H1 (cell line): Measurements from ENCODE around the gene SLC27A4. TPM values are rescaled to one million over a fixed set of nuclear protein-coding genes. Genes with fewer than 3 reads are reported as not detected.

ENCODE experiments used
- CTCF ChIA-PET: fragments of 300-600 bp; sonication (Branson Sonifier 250); formaldehyde crosslinking; loops from one replicate; lab custom pipeline; 2021; ENCODE audit not compliant: partially characterized antibody; lab: Charles Lee
- POLR2A ChIA-PET: fragments of 300-600 bp; sonication (Branson Sonifier 250); formaldehyde crosslinking; loops from one replicate; lab custom pipeline; 2021; ENCODE audit warnings: inconsistent platforms; ENCODE audit not compliant: partially characterized antibody; lab: Charles Lee
- DNase-seq, 2 experiments: peaks; one replicate each; pipeline versions ENCODE4 v3.0.0 to v3.0.0-alpha.2; 2010 to 2022; ENCODE audit warnings: low spot score in 2 of 2, low read depth in 1 of 2, mixed read lengths in 1 of 2
- FAIRE-seq: peaks from 2 replicates; lab custom pipeline; 2011; peaks lifted over from hg19 to GRCh38; lab: Jason Lieb, UNC
- H2AFZ ChIP-seq: 2 replicates; pipeline ENCODE4 v1.8.1; 2012; ENCODE audit warnings: low read length, inconsistent platforms
- H2AK5ac ChIP-seq: 2 replicates; pipeline ENCODE4 v1.6.1; 2013; ENCODE audit warnings: low read depth, low read length
- H2BK120ac ChIP-seq: replicated peaks from 2 replicates; pipeline ENCODE3; 2013; ENCODE audit warnings: low read depth, low read length, inconsistent platforms
- H2BK12ac ChIP-seq: 2 replicates; pipeline ENCODE4 v1.6.1; 2013; ENCODE audit warnings: low read depth, low read length
- H2BK15ac ChIP-seq: 2 replicates; pipeline ENCODE4 v1.6.1; 2013; ENCODE audit warnings: low read length
- H2BK20ac ChIP-seq: 2 replicates; pipeline ENCODE4 v1.6.1; 2013; ENCODE audit warnings: low read length
- H2BK5ac ChIP-seq: 2 replicates; pipeline ENCODE4 v1.6.1; 2013; ENCODE audit warnings: low read depth, low read length
- H3K14ac ChIP-seq: 2 replicates; pipeline ENCODE4 v1.6.1; 2013; ENCODE audit warnings: inconsistent platforms; ENCODE audit not compliant: insufficient read length
- H3K18ac ChIP-seq: 2 replicates; pipeline ENCODE4 v1.6.1; 2013; ENCODE audit warnings: low read length; ENCODE audit errors: extremely low read depth
- H3K23ac ChIP-seq: 2 replicates; pipeline ENCODE4 v1.6.1; 2013; ENCODE audit warnings: inconsistent platforms; ENCODE audit not compliant: insufficient read length
- H3K23me2 ChIP-seq: 2 replicates; pipeline ENCODE4 v1.6.1; 2013; ENCODE audit warnings: low read depth, low read length
- H3K27ac ChIP-seq: 2 replicates; pipeline ENCODE4 v1.6.1; 2011; ENCODE audit warnings: low read depth, low read length, inconsistent platforms
- H3K27me3 ChIP-seq, 4 experiments: replicated peaks in 1 of 4; 1 replicate in 1 of 4; 2 replicates in 3 of 4; pipeline versions ENCODE4 v1.6.1 to v1.8.1; 2011 to 2013; ENCODE audit warnings: low read length in 3 of 4, mild to moderate bottlenecking in 3 of 4, inconsistent platforms in 2 of 4, mixed read lengths in 2 of 4, moderate library complexity in 1 of 4; ENCODE audit not compliant: control insufficient read depth in 3 of 4, insufficient read depth in 3 of 4; ENCODE audit errors: extremely low read depth in 1 of 4
- H3K36me3 ChIP-seq, 4 experiments: 2 replicates each; pipeline versions ENCODE4 v1.6.1 to v1.8.1; 2011 to 2013; ENCODE audit warnings: mild to moderate bottlenecking in 4 of 4, low read length in 3 of 4, moderate library complexity in 2 of 4, control low read depth in 1 of 4, inconsistent platforms in 1 of 4; ENCODE audit not compliant: insufficient read depth in 4 of 4, control insufficient read depth in 2 of 4
- H3K4ac ChIP-seq: replicated peaks from 2 replicates; pipeline ENCODE3; 2013; ENCODE audit warnings: low read length, low read depth, mixed read lengths, inconsistent platforms; ENCODE audit not compliant: insufficient read length
- H3K4me1 ChIP-seq, 4 experiments: replicated peaks in 1 of 4; 1 replicate in 1 of 4; 2 replicates in 3 of 4; pipeline versions ENCODE4 v1.6.1 to v1.8.1; 2011 to 2013; ENCODE audit warnings: low read length in 3 of 4, inconsistent platforms in 2 of 4, mixed read lengths in 1 of 4; ENCODE audit not compliant: insufficient read depth in 4 of 4, control insufficient read depth in 3 of 4
- H3K4me2 ChIP-seq, 2 experiments: 2 replicates each; pipeline versions ENCODE4 v1.6.1 to v1.8.1; 2011 to 2013; ENCODE audit warnings: low read depth in 2 of 2, low read length in 2 of 2, control low read depth in 1 of 2, inconsistent platforms in 1 of 2, mild to moderate bottlenecking in 1 of 2; ENCODE audit not compliant: insufficient read depth in 1 of 2
- H3K4me3 ChIP-seq, 4 experiments: fragments of 200-600, 300-600 bp in 1 of 4; sonication (generic), shearing (Covaris generic), sonication (Bioruptor Twin) in 1 of 4; 2 replicates each; pipeline versions ENCODE4 v1.5.1 to v1.8.1; 2011 to 2016; ENCODE audit warnings: low read length in 4 of 4, low read depth in 3 of 4, control low read depth in 2 of 4, inconsistent platforms in 2 of 4, mild to moderate bottlenecking in 2 of 4, mixed read lengths in 1 of 4, moderate library complexity in 1 of 4; ENCODE audit not compliant: insufficient read depth in 2 of 4; ENCODE audit errors: extremely low read depth in 1 of 4
- H3K56ac ChIP-seq: replicated peaks from 2 replicates; pipeline ENCODE3; 2013; ENCODE audit warnings: low read depth, mild to moderate bottlenecking, mixed read lengths, low read length, inconsistent platforms; ENCODE audit not compliant: insufficient read length
- H3K79me1 ChIP-seq: 2 replicates; pipeline ENCODE4 v1.6.1; 2013; ENCODE audit warnings: low read depth, low read length, control low read depth
- H3K79me2 ChIP-seq, 2 experiments: 2 replicates each; pipeline versions ENCODE4 v1.6.1 to v1.8.1; 2012 to 2013; ENCODE audit warnings: low read length in 2 of 2, mild to moderate bottlenecking in 2 of 2, inconsistent platforms in 1 of 2; ENCODE audit not compliant: insufficient read depth in 2 of 2, control insufficient read depth in 1 of 2
- H3K9ac ChIP-seq, 4 experiments: replicated peaks in 1 of 4; 1 replicate in 1 of 4; 2 replicates in 3 of 4; pipeline versions ENCODE4 v1.6.1 to v1.8.1; 2011 to 2013; ENCODE audit warnings: low read depth in 3 of 4, low read length in 3 of 4, control low read depth in 2 of 4, mild to moderate bottlenecking in 2 of 4, moderate library complexity in 2 of 4, inconsistent platforms in 1 of 4; ENCODE audit errors: extremely low read depth in 1 of 4
- H3K9me3 ChIP-seq, 2 experiments: 2 replicates each; pipeline versions ENCODE4 v1.6.1 to v1.8.1; 2012 to 2013; ENCODE audit warnings: mild to moderate bottlenecking in 2 of 2, moderate library complexity in 2 of 2, control low read depth in 1 of 2, inconsistent platforms in 1 of 2, low read depth in 1 of 2, low read length in 1 of 2, mixed read lengths in 1 of 2; ENCODE audit not compliant: insufficient read depth in 2 of 2
- H4K20me1 ChIP-seq, 2 experiments: replicated peaks in 1 of 2; 2 replicates each; pipeline versions ENCODE3 to v1.8.1; 2011 to 2013; ENCODE audit warnings: inconsistent platforms in 2 of 2, low read length in 2 of 2, mild to moderate bottlenecking in 1 of 2; ENCODE audit not compliant: insufficient read depth in 2 of 2, control insufficient read depth in 1 of 2
- H4K5ac ChIP-seq: 2 replicates; pipeline ENCODE4 v1.6.1; 2013; ENCODE audit warnings: low read length, low read depth, mixed read lengths, inconsistent platforms; ENCODE audit not compliant: insufficient read length
- H4K8ac ChIP-seq: 2 replicates; pipeline ENCODE4 v1.8.0; 2013; ENCODE audit warnings: mild to moderate bottlenecking, moderate library complexity, low read length, inconsistent platforms; ENCODE audit not compliant: insufficient read depth; ENCODE audit errors: extremely low read depth
- H4K91ac ChIP-seq: replicated peaks from 2 replicates; pipeline ENCODE3; 2013; ENCODE audit warnings: low read length, mixed read lengths, inconsistent platforms; ENCODE audit not compliant: insufficient read length
- CBX5 ChIP-seq: fragments of 300-800, 300-1000 bp; sonication (generic); IDR thresholded peaks from 2 replicates; pipeline ENCODE4 v1.7.1; 2016; ENCODE audit warnings: antibody characterized with exemption, low read length, low read depth
- CBX8 ChIP-seq: fragments of 300-800, 300-1000 bp; sonication (generic); IDR thresholded peaks from 2 replicates; pipeline ENCODE4 v1.7.1; 2016; ENCODE audit warnings: low read depth, low read length, borderline replicate concordance
- GTF2F1 ChIP-seq: IDR thresholded peaks from 2 replicates; pipeline ENCODE4 v1.6.1; 2012; ENCODE audit warnings: low read depth, low read length, improper control_type of control experiment, borderline replicate concordance
- KDM1A ChIP-seq: fragments of 200-600, 300-600 bp; sonication (generic); IDR thresholded peaks from 2 replicates; pipeline ENCODE4 v1.7.1; 2016; ENCODE audit warnings: mild to moderate bottlenecking, low read length, borderline replicate concordance
- MAFK ChIP-seq: IDR thresholded peaks from 2 replicates; pipeline ENCODE4 v1.6.1; 2012; ENCODE audit warnings: low read depth, mild to moderate bottlenecking, improper control_type of control experiment, low read length
- NRF1 ChIP-seq: IDR thresholded peaks from 2 replicates; pipeline ENCODE4 v1.6.1; 2011; ENCODE audit warnings: mild to moderate bottlenecking, low read depth, low read length, improper control_type of control experiment
- POLR2A ChIP-seq, 2 experiments: IDR thresholded peaks; 1 replicate in 1 of 2; 2 replicates in 1 of 2; pipeline ENCODE4 v1.6.1; 2011; ENCODE audit warnings: low read depth in 2 of 2, low read length in 2 of 2, mild to moderate bottlenecking in 2 of 2; ENCODE audit errors: control extremely low read depth in 1 of 2
- RXRA ChIP-seq: IDR thresholded peaks from 2 replicates; pipeline ENCODE4 v1.6.1; 2011; ENCODE audit warnings: low read depth, mild to moderate bottlenecking, low read length, moderate library complexity; ENCODE audit not compliant: insufficient read depth
- SAP30 ChIP-seq: fragments of 300-600 bp; sonication (generic); IDR thresholded peaks from 2 replicates; pipeline ENCODE4 v1.7.1; 2012; ENCODE audit warnings: low read length, moderate library complexity, mild to moderate bottlenecking, inconsistent platforms; ENCODE audit not compliant: insufficient read depth, insufficient replicate concordance
- SIX5 ChIP-seq: IDR thresholded peaks from 2 replicates; pipeline ENCODE4 v1.6.1; 2011; ENCODE audit warnings: mild to moderate bottlenecking, low read depth, low read length
- TAF7 ChIP-seq: optimal IDR thresholded peaks from 2 replicates; pipeline ENCODE3; 2011; ENCODE audit warnings: low read depth, mild to moderate bottlenecking, inconsistent platforms, low read length, moderate library complexity, borderline replicate concordance
- TBP ChIP-seq: IDR thresholded peaks from 2 replicates; pipeline ENCODE4 v1.6.1; 2011; ENCODE audit warnings: low read depth, low read length, improper control_type of control experiment
- TCF12 ChIP-seq: IDR thresholded peaks from 2 replicates; pipeline ENCODE4 v1.6.1; 2011; ENCODE audit warnings: low read depth, mild to moderate bottlenecking, low read length
- WGBS, 2 experiments: shearing (Covaris generic) in 1 of 2; methylation state at CpG; one replicate each; pipeline versions ENCODE4 v1.1.6 to v1.1.7; 2013 to 2015; ENCODE audit warnings: low lambda C conversion rate in 2 of 2, mixed read lengths in 2 of 2, inconsistent platforms in 1 of 2, low coverage in 1 of 2, missing lambda C conversion rate in 1 of 2; ENCODE audit not compliant: insufficient replicate concordance in 2 of 2, insufficient coverage in 1 of 2, insufficient read length in 1 of 2; ENCODE audit errors: extremely low coverage in 1 of 2, missing lambda C conversion rate in 1 of 2; 5-methylcytosine and 5-hydroxymethylcytosine counted together
- polyA plus RNA-seq, 7 experiments: library from polyadenylated mRNA; depleted of rRNA in 3 of 7; stranded (reverse) in 5 of 7; unstranded in 2 of 7; fragments of >200 nt in 5 of 7; fragments of 200-250 nt in 2 of 7; gene quantifications; 1 replicate in 5 of 7; 2 replicates in 1 of 7; 4 replicates in 1 of 7; pipeline versions ENCODE4 v1.2.1 to v1.2.3, GENCODE V29; 2011 to 2013; ENCODE audit warnings: missing spikeins in 2 of 7, mixed read lengths in 2 of 7
- total RNA-seq: library from RNA; stranded (reverse); fragmentation: NEBNext Ultra II Directional; extraction: Animal tissue kit (Norgen Biotek cat#: 25700); gene quantifications from 2 replicates; pipeline ENCODE4 v1.2.1, GENCODE V29; 2021
- TF ChIP-seq, protein P1 (sequence below): IDR thresholded peaks from 2 replicates; pipeline ENCODE4 v1.6.1; 2011; ENCODE audit warnings: low read length, improper control_type of control experiment

SLC27A4 gene
- total and polyA plus RNA-seq, 2 of the 8 experiments (the other 6 are each of a cell fraction or from before 2014, with no cell fraction given) = 14.9 to 20.5 TPM

DNA sequence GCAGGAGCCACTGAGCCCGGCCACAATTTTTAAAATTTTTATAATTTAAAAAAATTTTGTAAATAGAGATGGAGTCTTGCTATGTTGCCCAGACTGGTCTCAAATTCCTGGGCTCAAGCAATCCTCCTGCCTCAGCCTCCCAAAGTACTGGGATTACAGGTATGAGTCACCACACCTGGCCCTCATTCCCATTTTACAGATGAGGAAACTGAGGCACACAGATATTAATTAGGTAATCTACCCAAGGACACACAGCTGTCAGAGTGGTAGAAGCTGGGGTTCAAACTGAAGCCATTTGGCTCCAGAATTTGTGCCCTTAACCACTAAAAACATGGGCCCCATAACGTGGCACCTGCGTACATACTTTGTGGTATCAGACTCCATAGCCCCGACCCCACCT is 25.6 kb upstream of the SLC27A4 start:
- no peak overlapping the region for H3K4me2 ChIP-seq
- no peak overlapping the region for H3K27ac ChIP-seq
- no peaks in the 10 kb centered on the region for H3K4me1 ChIP-seq
- no peak overlapping the region for H2BK120ac ChIP-seq
- ChIA-PET CTCF (interaction anchor here (0.5 to 1.7 kb wide), 5 partner anchors 20 to 37 kb away, joined by 3 to 5 read pairs (median 3); partner anchors contain the start of gene SLC27A4), POLR2A (interaction anchor here (0.8 to 1.9 kb wide), 6 partner anchors 8 to 151 kb away, joined by 3 to 5 read pairs (median 4); no protein-coding TSS in a partner anchor)
- H2BK5ac ChIP-seq = no peak overlapping the region
- H3K36me3 ChIP-seq = peaks cover 14 to 47% (median 39%) of the 10 kb centered on the region in 4 experiments
- H4K20me1 ChIP-seq = peaks cover 0 to under 1% of the 10 kb centered on the region in 2 experiments
- no peak overlapping the region for H3K14ac ChIP-seq
- no peaks in the 10 kb centered on the region for H3K27me3 ChIP-seq
- no peak for FAIRE-seq
- H3K9me3 ChIP-seq = no peaks in the 10 kb centered on the region
- H2AFZ ChIP-seq = no peak overlapping the region
- H3K23me2 ChIP-seq = no peaks in the 10 kb centered on the region
- H4K91ac ChIP-seq = no peak overlapping the region
- H3K79me1 ChIP-seq = no peaks in the 10 kb centered on the region
- no peak for DNase-seq
- no peak overlapping the region for H2BK12ac ChIP-seq
- H3K9ac ChIP-seq = no peak overlapping the region
- no peak overlapping the region for H3K18ac ChIP-seq
- 96% methylated on average over 4 of the region's 4 CpGs; no CpG with 5 or more reads in 1 of the 2 experiments for WGBS, 2 experiments
- no peak overlapping the region for H2BK15ac ChIP-seq
- H3K79me2 ChIP-seq = no peaks in the 10 kb centered on the region
- H2BK20ac ChIP-seq = no peak overlapping the region
- H3K4me3 ChIP-seq = no peak overlapping the region
- H3K4ac ChIP-seq = no peak overlapping the region
- no peak overlapping the region for H4K8ac ChIP-seq
- no peak overlapping the region for H3K23ac ChIP-seq
- H3K56ac ChIP-seq = no peak overlapping the region
- H4K5ac ChIP-seq = no peak overlapping the region
- H2AK5ac ChIP-seq = no peak overlapping the region
- TF ChIP-seq KDM1A = no peak
- no peak for TF ChIP-seq TAF7
- TF ChIP-seq CBX5 = no peak
- TF ChIP-seq POLR2A (IDR thresholded peaks at IDR 0.05; ENCODE audit: control extremely low read depth in 1 of 2, low read depth in 2 of 2, low read length in 2 of 2) = no peak
- no peak for TF ChIP-seq SIX5
- TF ChIP-seq, protein P1, sequence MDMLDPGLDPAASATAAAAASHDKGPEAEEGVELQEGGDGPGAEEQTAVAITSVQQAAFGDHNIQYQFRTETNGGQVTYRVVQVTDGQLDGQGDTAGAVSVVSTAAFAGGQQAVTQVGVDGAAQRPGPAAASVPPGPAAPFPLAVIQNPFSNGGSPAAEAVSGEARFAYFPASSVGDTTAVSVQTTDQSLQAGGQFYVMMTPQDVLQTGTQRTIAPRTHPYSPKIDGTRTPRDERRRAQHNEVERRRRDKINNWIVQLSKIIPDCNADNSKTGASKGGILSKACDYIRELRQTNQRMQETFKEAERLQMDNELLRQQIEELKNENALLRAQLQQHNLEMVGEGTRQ = no peak
- no peak for TF ChIP-seq GTF2F1
- no peak for TF ChIP-seq TCF12
- no peak for TF ChIP-seq MAFK
- TF ChIP-seq CBX8 = no peak
- TF ChIP-seq NRF1 = no peak
- no peak for TF ChIP-seq RXRA
- no peak for TF ChIP-seq TBP
- no peak for TF ChIP-seq SAP30
